ENCODE data around the gene USP30.
A peak's percentile ranks its signal among the peaks of the same experiment; 100 is the strongest.
"Not testable (repeated sequence)": the region's sequence is repeated elsewhere in the genome, so short reads cannot be mapped to it uniquely, and the experiment has no call there.

The USP30 gene

GRCh38 chr12:109052414-109053323, at the start of gene USP30:
Gene USP30 (plus strand): TSS chr12:109052576. CDS start chr12:109052679, 103 bp downstream.
- DNase-seq: peak; percentile 87

- DNase-seq: no peak
These were observed 48.4 kb upstream of the USP30 start for GRCh38 chr12:109004017-109004416.

- DNase-seq: no peak
These were observed 42.6 kb upstream of the USP30 start for GRCh38 chr12:109009766-109010165.

GRCh38 chr12:109010259-109010658, 42.1 kb upstream of the USP30 start:
- DNase-seq: no peak

GRCh38 chr12:109014984-109015765, 37.2 kb upstream of the USP30 start:
- DNase-seq: no peak

- no peak for DNase-seq
These were observed 36.4 kb upstream of the USP30 start for GRCh38 chr12:109016016-109016415.

- DNase-seq: no peak
These were observed 35.4 kb upstream of the USP30 start for GRCh38 chr12:109016978-109017377.

- DNase-seq: no peak
These were observed 34.1 kb upstream of the USP30 start for GRCh38 chr12:109018296-109018695.

- no peak for DNase-seq
These were observed 32.1 kb upstream of the USP30 start for GRCh38 chr12:109020146-109020795.

GRCh38 chr12:109020796-109021380, 31.5 kb upstream of the USP30 start, which contains the start of gene SVOP:
Gene SVOP (minus strand): TSS chr12:109021068. CDS start chr12:109020868, 200 bp downstream.
- peak; percentile 23 for DNase-seq

- no peak for DNase-seq
These were observed 24.6 kb upstream of the USP30 start for GRCh38 chr12:109027767-109028166.

GRCh38 chr12:109028624-109029023, 23.8 kb upstream of the USP30 start:
- not testable (repeated sequence) for DNase-seq

- no peak for DNase-seq
These were observed 23.0 kb upstream of the USP30 start for GRCh38 chr12:109029411-109029810.

GRCh38 chr12:109033239-109034196, 18.9 kb upstream of the USP30 start:
- DNase-seq: no peak

GRCh38 chr12:109036975-109037374, 15.4 kb upstream of the USP30 start:
- DNase-seq: no peak

- no peak for DNase-seq
These were observed 8.1 kb upstream of the USP30 start for GRCh38 chr12:109044241-109044640.

GRCh38 chr12:109047081-109047805, 5.1 kb upstream of the USP30 start:
- no peak for DNase-seq

GRCh38 chr12:109048706-109049105, 3.7 kb upstream of the USP30 start:
- DNase-seq: not testable (repeated sequence)

- not testable (repeated sequence) for DNase-seq
These were observed 2.6 kb upstream of the USP30 start for GRCh38 chr12:109049794-109050193.

GRCh38 chr12:109052097-109052413, 321 bp upstream of the USP30 start:
- DNase-seq: no peak
